ENCODE data around the gene GAL3ST2.
"Not testable (repeated sequence)": the region's sequence is repeated elsewhere in the genome, so short reads cannot be mapped to it uniquely, and the experiment has no call there.

GAL3ST2 gene

DNA sequence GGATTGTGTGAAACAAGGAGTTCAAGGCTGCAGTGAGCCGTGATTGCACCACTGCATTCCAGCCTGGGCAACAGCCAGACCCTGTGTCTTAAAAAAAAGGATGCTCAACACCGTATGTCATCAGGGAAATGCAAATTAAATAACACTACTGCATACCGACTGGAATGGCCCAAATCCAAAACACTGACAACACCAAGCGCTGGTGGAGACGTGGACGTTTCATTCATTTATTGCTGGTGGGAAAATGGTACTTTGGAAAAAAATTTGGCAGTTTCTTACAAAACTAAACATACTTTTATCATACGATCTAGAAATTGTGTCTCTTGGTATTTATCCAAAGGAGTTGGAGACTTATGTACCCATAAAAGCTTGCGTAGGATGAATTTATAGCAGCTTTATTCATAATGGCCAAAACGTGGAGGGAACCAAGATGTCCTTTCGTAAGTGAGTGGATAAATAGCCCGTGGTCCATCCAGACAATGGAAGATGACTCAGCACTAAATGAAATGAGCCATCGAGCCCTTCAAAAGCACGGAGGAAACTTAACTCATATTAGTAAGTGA, 56.6 kb downstream of the GAL3ST2 start:
- intact Hi-C loops (cut with DNase I): no loop called here
- peak in 2 of 10 donors; percentile 35 to 56 for DNase-seq

- DNase-seq: peak in 4 of 10 donors; percentile 6 to 69 (median 43)
- intact Hi-C loops (cut with DNase I): not testable (repeated sequence)
Observed at GRCh38 chr2:241833756-241834526, 57.3 kb downstream of the GAL3ST2 start.

GRCh38 chr2:241834527-241835210, 58.0 kb downstream of the GAL3ST2 start:
- peak in 2 of 10 donors; percentile 12 to 29 for DNase-seq
- intact Hi-C loops (cut with DNase I): no loop called here

DNA sequence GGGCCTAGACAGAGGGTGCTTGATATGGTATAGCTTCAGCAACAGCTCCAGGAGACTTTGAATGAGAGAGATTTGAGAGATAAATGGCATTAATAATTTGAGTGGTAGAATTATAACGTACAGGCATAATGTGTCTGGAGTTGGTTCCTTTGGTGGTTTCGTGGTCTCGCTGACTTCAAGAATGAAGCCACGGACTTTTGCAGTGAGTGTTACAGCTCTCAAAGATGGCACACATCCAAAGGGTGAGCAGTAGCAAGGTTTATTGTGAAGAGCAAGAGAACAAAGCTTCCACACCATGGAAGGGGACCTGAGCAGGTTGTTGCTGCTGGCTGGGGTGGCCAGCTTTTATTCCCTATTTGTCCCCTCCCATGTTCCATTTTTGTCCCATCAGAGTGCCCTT, 59.0 kb downstream of the GAL3ST2 start:
- intact Hi-C loops (cut with DNase I): no loop called here
- DNase-seq: no peak

DNA sequence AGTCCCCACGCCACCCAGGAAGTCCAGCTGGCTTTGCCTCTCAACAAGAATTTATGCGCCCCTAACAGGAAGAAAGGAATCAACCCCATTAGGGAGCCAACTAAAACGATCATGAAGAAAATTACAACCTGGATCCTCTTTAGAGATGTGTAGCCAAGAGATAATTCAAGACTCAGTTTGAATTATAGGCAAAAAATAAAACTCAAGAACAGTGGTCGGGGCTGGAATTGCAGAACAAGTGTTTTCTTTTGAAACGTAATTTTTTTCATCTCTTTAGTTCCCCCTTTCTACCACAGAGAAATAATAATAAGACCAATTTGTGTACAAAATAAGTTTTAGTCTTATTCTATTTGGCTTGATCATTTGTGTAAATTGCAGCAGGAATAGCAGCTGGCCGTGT, 59.7 kb downstream of the GAL3ST2 start:
- intact Hi-C loops (cut with DNase I): no loop called here
- DNase-seq: no peak

- DNase-seq: no peak
- intact Hi-C loops (cut with DNase I): no loop called here
Observed at GRCh38 chr2:241837197-241837965, 60.8 kb downstream of the GAL3ST2 start.

DNA sequence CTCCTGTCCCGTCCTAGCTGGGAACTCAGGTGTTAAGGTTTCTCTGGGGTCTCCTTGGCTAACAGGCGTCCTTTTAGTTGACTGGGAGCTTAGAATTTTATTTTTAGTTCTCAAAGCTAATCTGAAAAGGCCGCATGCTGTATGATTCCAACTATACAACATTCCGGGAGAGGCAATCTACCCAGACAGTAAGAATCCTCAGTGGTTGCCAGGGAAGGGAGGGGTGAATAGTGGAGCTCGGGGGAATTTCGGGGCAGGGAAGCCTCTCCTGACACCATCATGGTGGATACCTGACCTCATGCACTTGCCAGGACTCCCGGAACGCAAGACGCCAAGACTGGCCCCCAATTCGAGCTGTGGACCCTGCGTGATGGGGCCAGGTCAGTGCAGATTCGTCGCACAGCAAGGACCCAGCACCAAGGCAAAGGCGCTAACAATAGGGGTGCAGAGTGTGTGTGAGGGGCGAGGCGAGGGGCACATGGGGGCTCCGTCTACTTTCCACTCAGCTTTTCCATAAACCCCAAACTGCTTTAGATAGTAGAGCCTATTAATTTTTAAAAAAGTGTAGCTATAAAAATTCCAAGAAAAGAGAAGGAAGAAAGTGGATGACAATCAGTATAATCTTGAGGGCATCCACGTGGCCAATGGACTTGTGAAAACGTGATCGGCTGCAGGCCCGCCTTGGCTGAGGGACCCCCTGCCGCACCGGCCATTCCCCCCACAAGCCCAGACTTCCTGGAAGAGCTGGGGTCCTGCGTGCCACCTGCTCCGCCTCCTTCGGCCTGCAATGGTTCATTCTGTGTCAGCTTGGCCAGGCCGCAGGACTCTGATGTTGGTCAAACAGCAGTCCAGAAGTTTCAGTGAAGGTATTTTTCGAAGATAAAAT, 64.8 kb downstream of the GAL3ST2 start:
- intact Hi-C loops (cut with DNase I): no loop called here

GRCh38 chr2:241842067-241842415, 65.4 kb downstream of the GAL3ST2 start:
- DNase-seq: peak in 2 of 10 donors; percentile 64 to 75
- intact Hi-C loops (cut with DNase I): no loop called here

More for the DNA sequence above, 64.8 kb downstream of the GAL3ST2 start:
- peak in 3 of 10 donors; percentile 20 to 77 (median 48) for DNase-seq

DNA sequence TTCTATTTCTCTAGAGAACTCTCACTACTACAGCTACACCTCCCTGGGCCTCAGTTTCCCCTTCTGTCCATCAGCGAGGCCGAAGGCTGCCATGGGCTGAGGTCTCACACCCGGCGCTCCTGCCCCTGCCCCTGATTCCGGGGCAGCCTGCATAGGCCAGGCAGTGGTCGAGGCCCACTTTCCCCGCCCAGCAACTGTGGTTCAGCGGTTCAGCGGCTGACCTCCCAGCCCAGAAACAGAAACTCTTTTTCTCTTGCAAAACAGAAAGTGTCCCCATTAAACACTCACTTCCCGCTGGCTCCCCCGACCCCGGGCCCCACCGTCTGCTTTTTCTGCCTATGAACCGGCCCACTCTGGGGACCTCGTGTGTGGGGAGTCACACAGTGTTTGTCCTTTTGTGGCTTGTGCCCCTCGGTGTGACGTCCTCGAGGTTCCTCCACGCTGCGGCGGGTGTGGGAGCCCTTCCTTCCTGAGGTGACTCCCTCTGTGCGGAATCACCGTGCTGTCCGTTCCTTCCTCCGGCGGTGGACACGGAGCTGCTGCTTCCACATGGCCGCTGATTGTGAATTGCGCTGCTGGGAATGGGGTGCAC, 66.1 kb downstream of the GAL3ST2 start:
- peak in 6 of 10 donors; percentile 16 to 90 (median 60) for DNase-seq
- intact Hi-C loops (cut with DNase I): no loop called here

GRCh38 chr2:241843321-241844065, 66.9 kb downstream of the GAL3ST2 start:
- peak in 4 of 10 donors; percentile 19 to 75 (median 68) for DNase-seq
- intact Hi-C loops (cut with DNase I): no loop called here

GRCh38 chr2:241844066-241844728, 67.6 kb downstream of the GAL3ST2 start:
- peak in 6 of 10 donors; percentile 44 to 93 (median 70) for DNase-seq
- intact Hi-C loops (cut with DNase I): no loop called here

GRCh38 chr2:241844831-241845578, 68.4 kb downstream of the GAL3ST2 start:
- DNase-seq: peak in 2 of 10 donors; percentile 12 to 61
- intact Hi-C loops (cut with DNase I): no loop called here

- peak in 2 of 10 donors; percentile 15 to 53 for DNase-seq
- intact Hi-C loops (cut with DNase I): no loop called here
Observed at GRCh38 chr2:241846406-241846805, 69.8 kb downstream of the GAL3ST2 start.

DNA sequence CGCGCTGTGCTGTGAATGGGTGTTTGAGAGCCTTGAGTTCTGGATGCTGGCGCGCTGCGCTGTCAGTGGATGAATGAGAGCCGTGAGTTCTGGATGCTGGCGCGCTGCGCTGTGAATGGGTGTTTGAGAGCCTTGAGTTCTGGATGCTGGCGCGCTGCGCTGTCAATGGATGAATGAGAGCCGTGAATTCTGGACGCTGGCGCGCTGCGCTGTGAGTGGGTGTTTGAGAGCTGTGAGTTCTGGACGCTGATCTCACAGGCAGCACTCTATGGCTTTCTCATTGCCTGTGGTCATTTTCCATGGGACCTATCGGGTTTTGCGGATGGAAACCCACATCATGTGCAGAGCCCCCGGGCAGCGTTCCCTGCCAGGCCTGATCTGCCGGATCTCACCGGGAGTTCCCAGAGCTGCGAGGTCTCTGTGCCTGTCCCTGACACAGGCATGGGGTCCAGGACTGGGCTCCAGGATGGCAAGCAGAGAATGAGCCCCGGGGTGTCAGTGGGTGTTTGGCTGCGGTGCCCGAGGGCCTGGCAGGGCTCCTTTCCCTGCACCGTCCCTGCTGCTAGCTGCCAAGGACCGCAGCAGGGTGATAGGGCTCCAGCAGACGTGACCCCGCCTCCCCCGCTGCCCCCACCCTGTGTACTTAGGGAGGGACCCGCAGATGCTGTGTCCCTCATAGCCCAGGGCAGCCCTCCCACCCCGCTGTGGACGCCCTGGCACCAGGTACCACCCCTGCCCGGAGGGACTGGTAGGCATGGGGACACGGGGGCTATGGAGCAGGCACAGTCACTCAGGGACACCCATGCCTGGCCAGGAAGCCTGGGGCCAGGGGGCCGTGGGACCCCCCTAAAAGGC, 72.4 kb downstream of the GAL3ST2 start:
- peak in 5 of 10 donors; percentile 9 to 89 (median 74) for DNase-seq
- intact Hi-C loops (cut with DNase I): no loop called here

- peak in 3 of 10 donors; percentile 15 to 72 (median 48) for DNase-seq
- intact Hi-C loops (cut with DNase I): no loop called here
Observed at GRCh38 chr2:241849616-241850543, 73.3 kb downstream of the GAL3ST2 start.

All from posterior cingulate gyrus (tissue), 11 donors.